Uterus (tissue), 4 donors: ENCODE measurements around the gene EZH2. TPM values are rescaled to one million over a fixed set of nuclear protein-coding genes. Genes with fewer than 3 reads are reported as not detected.

Experiments
- DNase-seq, 2 donors: peaks; one replicate each; pipeline ENCODE4 v3.0.0-alpha.2; 2019 to 2020
- H3K27ac ChIP-seq, 2 donors: fragments of 200-600 bp; sonication (generic); 1 replicate in 1 of 2; 2 replicates in 1 of 2; pipeline ENCODE4 v1.5.1; 2016 to 2018
- H3K27me3 ChIP-seq, 2 donors: fragments of 200-600 bp; sonication (generic); one replicate each; pipeline ENCODE4 v1.5.1; 2018 to 2019; ENCODE audit warnings: control low read depth in 1 of 2
- H3K36me3 ChIP-seq, 2 donors: fragments of 200-600 bp; sonication (generic); one replicate each; pipeline ENCODE4 v1.5.1; 2019; ENCODE audit warnings: control low read depth in 1 of 2
- H3K4me1 ChIP-seq, 2 donors: fragments of 200-600 bp; sonication (generic); one replicate each; pipeline ENCODE4 v1.5.1; 2018 to 2019; ENCODE audit warnings: control low read depth in 1 of 2
- H3K4me3 ChIP-seq, 2 donors: fragments of 200-600 bp; sonication (generic); 1 replicate in 1 of 2; 2 replicates in 1 of 2; pipeline ENCODE4 v1.5.1; 2018 to 2019; ENCODE audit warnings: mild to moderate bottlenecking in 1 of 2
- H3K9me3 ChIP-seq, 2 donors: fragments of 200-600 bp; sonication (generic); one replicate each; pipeline ENCODE4 v1.5.1; 2019; ENCODE audit warnings: control low read depth in 1 of 2
- POLR2A ChIP-seq, 2 donors: fragments of 450-650 bp; IDR thresholded peaks; one replicate each; pipeline ENCODE4 v1.6.1; 2016; ENCODE audit warnings: antibody characterized with exemption in 2 of 2, mild to moderate bottlenecking in 1 of 2, moderate library complexity in 1 of 2
- intact Hi-C: fragments of 100-400 bp; cut with DNase I; formaldehyde crosslinking; loops from one replicate; pipeline ENCODE4 v1.15.1; 2023; ENCODE audit warnings: low total_unique reads
- total RNA-seq, 4 donors: library from RNA; depleted of rRNA in 3 of 4; stranded (reverse); fragments of >200 nt in 3 of 4; gene quantifications; one replicate each; pipeline versions ENCODE4 v1.1.0 to v1.2.4, GENCODE V29; 2014 to 2023
- TF ChIP-seq, protein P1 (sequence below), 4 experiments: fragments of 200-600 bp in 2 of 4; fragments of 450-650 bp in 2 of 4; sonication (generic) in 2 of 4; IDR thresholded peaks; one replicate each; pipeline ENCODE4 v1.5.1; 2016 to 2019; ENCODE audit warnings: antibody characterized with exemption in 4 of 4, mild to moderate bottlenecking in 2 of 4, moderate library complexity in 1 of 4
- donor health status: DM: yes; HTN: yes; CAD: no.

EZH2 gene
- total RNA-seq, 4 donors from 2014 or later: 1.2 to 35.3 (median 2.1) TPM

DNA sequence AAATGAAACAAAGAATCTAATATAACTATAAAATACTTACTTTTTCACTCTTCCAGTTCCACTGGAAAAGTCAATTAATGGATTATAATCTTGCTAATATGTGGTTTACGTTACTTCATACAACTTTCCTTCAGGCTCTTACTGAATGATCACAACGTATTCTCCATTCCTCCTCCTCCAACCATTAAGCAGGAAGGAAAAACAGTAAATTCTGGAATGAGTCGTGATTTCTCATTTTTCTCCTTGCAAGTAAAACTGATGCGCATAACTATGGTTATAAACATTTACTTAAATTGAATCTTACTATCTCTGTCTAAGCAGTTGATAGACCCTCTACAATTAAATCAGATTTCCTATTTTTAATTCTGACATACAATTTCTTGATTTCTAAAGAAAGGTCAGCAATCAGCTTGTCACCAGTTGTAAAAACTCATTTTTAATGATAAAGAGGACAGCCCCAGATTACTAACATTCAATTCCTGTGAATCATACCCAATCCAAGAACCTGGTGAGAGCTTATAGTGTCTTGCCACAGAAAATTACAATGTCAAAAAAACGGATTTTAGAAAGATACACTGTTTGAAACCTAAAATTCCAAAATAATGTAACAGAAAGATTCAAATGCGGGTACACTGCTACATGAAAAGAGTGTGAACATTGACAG is 64.3 kb downstream of the EZH2 start:
- no peaks in the 10 kb centered on the region for H3K4me1 ChIP-seq
- no peak overlapping the region for H3K27ac ChIP-seq
- no peak for DNase-seq
- no peaks in the 10 kb centered on the region for H3K36me3 ChIP-seq
- H3K27me3 ChIP-seq: no peaks in the 10 kb centered on the region
- no peak overlapping the region for H3K4me3 ChIP-seq
- intact Hi-C loops: no loop called here
- TF ChIP-seq, protein P1, sequence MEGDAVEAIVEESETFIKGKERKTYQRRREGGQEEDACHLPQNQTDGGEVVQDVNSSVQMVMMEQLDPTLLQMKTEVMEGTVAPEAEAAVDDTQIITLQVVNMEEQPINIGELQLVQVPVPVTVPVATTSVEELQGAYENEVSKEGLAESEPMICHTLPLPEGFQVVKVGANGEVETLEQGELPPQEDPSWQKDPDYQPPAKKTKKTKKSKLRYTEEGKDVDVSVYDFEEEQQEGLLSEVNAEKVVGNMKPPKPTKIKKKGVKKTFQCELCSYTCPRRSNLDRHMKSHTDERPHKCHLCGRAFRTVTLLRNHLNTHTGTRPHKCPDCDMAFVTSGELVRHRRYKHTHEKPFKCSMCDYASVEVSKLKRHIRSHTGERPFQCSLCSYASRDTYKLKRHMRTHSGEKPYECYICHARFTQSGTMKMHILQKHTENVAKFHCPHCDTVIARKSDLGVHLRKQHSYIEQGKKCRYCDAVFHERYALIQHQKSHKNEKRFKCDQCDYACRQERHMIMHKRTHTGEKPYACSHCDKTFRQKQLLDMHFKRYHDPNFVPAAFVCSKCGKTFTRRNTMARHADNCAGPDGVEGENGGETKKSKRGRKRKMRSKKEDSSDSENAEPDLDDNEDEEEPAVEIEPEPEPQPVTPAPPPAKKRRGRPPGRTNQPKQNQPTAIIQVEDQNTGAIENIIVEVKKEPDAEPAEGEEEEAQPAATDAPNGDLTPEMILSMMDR (IDR thresholded peaks at IDR 0.05): no peak
- TF ChIP-seq POLR2A (IDR thresholded peaks at IDR 0.05): no peak
- H3K9me3 ChIP-seq: no peaks in the 10 kb centered on the region

DNA sequence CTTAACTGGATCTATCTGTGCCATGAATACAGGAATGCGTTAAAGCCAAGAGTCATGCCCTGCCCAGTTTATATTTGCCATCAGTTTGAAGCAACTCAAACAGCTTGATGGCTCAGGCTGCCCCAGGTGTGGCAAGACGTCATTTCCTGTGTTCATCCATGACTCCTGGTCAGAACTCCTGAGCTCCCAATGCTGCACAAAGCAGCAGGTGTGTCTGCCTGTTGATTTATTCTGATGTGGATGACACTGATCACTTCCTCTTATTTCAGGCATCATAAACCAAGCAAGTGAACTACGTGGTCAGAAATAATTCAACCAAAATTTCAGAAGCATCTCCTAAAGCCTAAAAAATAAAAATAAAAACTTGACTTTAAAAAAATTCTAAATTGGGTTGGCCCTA is 68.5 kb downstream of the EZH2 start:
- Histone ChIP-seq H3K36me3 (no peaks in the 10 kb centered on the region), H3K9me3 (no peaks in the 10 kb centered on the region), H3K4me3 (no peak overlapping the region), H3K4me1 (no peaks in the 10 kb centered on the region), H3K27ac (no peak overlapping the region), H3K27me3 (no peaks in the 10 kb centered on the region)
- no peak for TF ChIP-seq POLR2A (IDR thresholded peaks at IDR 0.05)
- TF ChIP-seq, protein P1 (IDR thresholded peaks at IDR 0.05): no peak
- DNase-seq: no peak
- intact Hi-C loops: no loop called here

DNA sequence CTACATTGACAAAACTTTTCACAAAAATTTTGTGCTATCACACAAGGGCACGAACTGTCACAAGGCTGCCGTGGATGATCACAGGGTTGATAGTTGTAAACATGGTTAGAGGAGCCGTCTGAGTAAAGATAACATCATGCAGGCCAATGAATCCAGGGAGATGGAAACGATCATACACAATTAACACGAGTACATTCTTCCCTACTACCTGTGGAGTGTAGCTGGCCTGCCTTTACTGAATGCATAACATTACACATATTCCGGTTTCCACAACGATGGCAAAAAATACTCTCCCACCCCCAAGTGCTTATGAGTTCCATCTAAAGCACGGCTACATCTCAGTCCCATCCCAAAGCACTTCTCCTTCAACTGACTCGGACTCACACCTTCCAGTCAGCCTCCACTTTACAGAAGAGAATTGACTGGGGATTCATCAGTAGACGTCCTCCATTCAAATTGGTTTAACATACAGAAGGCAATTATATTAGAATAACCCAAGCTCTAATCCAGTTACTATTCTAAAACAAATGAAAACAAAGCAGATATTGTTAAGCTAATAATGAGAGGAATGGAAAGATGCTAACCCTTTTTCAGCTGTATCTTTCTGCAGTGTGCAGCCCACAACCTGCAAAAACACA is 69.0 kb downstream of the EZH2 start:
- intact Hi-C loops: no loop called here
- no peak for TF ChIP-seq POLR2A (IDR thresholded peaks at IDR 0.05)
- TF ChIP-seq, protein P1 (IDR thresholded peaks at IDR 0.05): no peak
- H3K4me1 ChIP-seq: no peaks in the 10 kb centered on the region

DNA sequence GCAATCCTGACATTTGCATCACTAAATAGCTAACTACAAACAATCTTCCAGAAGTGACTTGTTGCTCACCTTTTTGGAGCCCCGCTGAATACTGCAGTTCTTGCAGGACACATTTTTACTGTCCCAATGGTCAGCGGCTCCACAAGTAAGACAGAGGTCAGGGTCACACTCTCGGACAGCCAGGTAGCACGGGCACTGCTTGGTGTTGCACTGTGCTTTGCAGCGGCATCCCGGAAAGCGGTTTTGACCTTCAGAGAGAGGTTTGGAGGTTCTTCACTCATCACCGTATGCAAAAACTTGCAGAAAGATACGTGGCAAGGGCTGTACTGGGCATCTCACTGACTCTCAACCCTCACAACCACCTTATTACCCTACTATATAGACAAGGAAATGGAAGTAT is 70.2 kb downstream of the EZH2 start:
- no peak for DNase-seq
- intact Hi-C loops: no loop called here
- no peak overlapping the region for H3K27ac ChIP-seq
- no peak overlapping the region for H3K4me3 ChIP-seq
- no peak for TF ChIP-seq POLR2A (IDR thresholded peaks at IDR 0.05)
- TF ChIP-seq, protein P1 (IDR thresholded peaks at IDR 0.05): no peak
- H3K36me3 ChIP-seq: no peaks in the 10 kb centered on the region
- no peaks in the 10 kb centered on the region for H3K4me1 ChIP-seq
- no peaks in the 10 kb centered on the region for H3K27me3 ChIP-seq
- no peaks in the 10 kb centered on the region for H3K9me3 ChIP-seq

More for the DNA sequence above, 69.0 kb downstream of the EZH2 start:
- Histone ChIP-seq H3K27ac (no peak overlapping the region), H3K27me3 (no peaks in the 10 kb centered on the region), H3K9me3 (no peaks in the 10 kb centered on the region), H3K36me3 (no peaks in the 10 kb centered on the region), H3K4me3 (no peak overlapping the region)
- DNase-seq: no peak

DNA sequence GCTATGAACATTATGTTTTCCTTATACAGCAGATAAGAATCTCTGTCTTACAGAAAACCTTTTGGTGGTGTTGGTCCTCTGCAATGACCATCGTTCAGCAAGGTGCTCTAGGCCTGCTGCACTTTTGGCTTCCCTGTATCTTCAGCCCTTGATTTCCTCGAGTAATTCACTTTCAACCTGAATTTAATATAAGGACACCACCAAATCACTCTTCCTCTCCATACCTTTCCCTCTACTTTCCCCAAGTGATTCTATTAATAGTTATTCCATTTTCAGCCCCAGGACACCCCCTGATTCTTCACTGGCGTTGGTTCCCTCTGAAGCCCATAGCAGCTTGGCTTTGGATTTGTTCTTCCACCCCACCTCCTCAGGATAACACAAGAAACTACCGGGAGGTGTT is 72.2 kb downstream of the EZH2 start:
- intact Hi-C loops: no loop called here
- no peaks in the 10 kb centered on the region for H3K36me3 ChIP-seq

More for the DNA sequence above, 72.2 kb downstream of the EZH2 start:
- no peaks in the 10 kb centered on the region for H3K27me3 ChIP-seq
- no peak for DNase-seq
- no peak overlapping the region for H3K4me3 ChIP-seq
- H3K27ac ChIP-seq: no peak overlapping the region
- no peaks in the 10 kb centered on the region for H3K4me1 ChIP-seq
- no peak for TF ChIP-seq POLR2A (IDR thresholded peaks at IDR 0.05)
- TF ChIP-seq, protein P1 (IDR thresholded peaks at IDR 0.05): no peak
- no peaks in the 10 kb centered on the region for H3K9me3 ChIP-seq
